IMR-90 (cell line): Measurements from ENCODE around the gene RAB11B. TPM values are rescaled to one million over a fixed set of nuclear protein-coding genes. Genes with fewer than 3 reads are reported as not detected.
"Not testable (repeated sequence)": the region's sequence is repeated elsewhere in the genome, so short reads cannot be mapped to it uniquely, and the experiment has no call there.

ENCODE experiments used
- ATAC-seq: fragments of 200-7000 bp; cut with Tn5 transposase; 2 replicates; pipeline ENCODE4 v1.9.1; 2020; ENCODE audit warnings: low read depth, mild to moderate bottlenecking, moderate library complexity
- BruUV-seq: library from RNA; stranded (reverse); fragments of 400-500 nt; replicated peaks from 2 replicates; lab custom pipeline; 2021; lab: Mats Ljungman, UMichigan
- CTCF ChIA-PET: fragments of 300-600 bp; formaldehyde crosslinking; extraction: SDS; loops from one replicate; lab custom pipeline; 2021; ENCODE audit warnings: antibody characterized with exemption; lab: Yijun Ruan, JAX
- POLR2A ChIA-PET: fragments of 300-600 bp; sonication (Branson Sonifier 250); formaldehyde crosslinking; loops from one replicate; lab custom pipeline; 2022; ENCODE audit warnings: antibody characterized with exemption; ENCODE audit not compliant: unreplicated experiment; lab: Charles Lee
- DNase-seq: peaks from one replicate; pipeline ENCODE4 v3.0.0; 2013
- H2AFZ ChIP-seq: replicated peaks from 2 replicates; pipeline ENCODE3; 2013; ENCODE audit warnings: low read length, mild to moderate bottlenecking; ENCODE audit not compliant: poor library complexity
- H2AK5ac ChIP-seq: 2 replicates; pipeline ENCODE4 v1.6.1; 2013; ENCODE audit warnings: low read depth, low read length, inconsistent platforms
- H2AK9ac ChIP-seq: replicated peaks from 2 replicates; pipeline ENCODE3; 2013; ENCODE audit warnings: mild to moderate bottlenecking, low read depth, low read length, moderate library complexity; ENCODE audit not compliant: poor library complexity
- H2BK120ac ChIP-seq: 2 replicates; pipeline ENCODE4 v1.6.1; 2013; ENCODE audit warnings: low read depth, low read length, inconsistent platforms
- H2BK15ac ChIP-seq: 3 replicates; pipeline ENCODE4 v1.6.1; 2013; ENCODE audit warnings: low read depth, low read length, inconsistent platforms
- H2BK20ac ChIP-seq: 2 replicates; pipeline ENCODE4 v1.6.1; 2013; ENCODE audit warnings: low read depth, mild to moderate bottlenecking, inconsistent platforms, low read length, moderate library complexity
- H2BK5ac ChIP-seq: 2 replicates; pipeline ENCODE4 v1.6.1; 2013; ENCODE audit warnings: mild to moderate bottlenecking, low read depth, low read length, inconsistent platforms; ENCODE audit not compliant: poor library complexity, severe bottlenecking
- H3K14ac ChIP-seq: replicated peaks from 2 replicates; pipeline ENCODE4 v1.6.1; 2013; ENCODE audit warnings: low read depth, low read length, inconsistent platforms
- H3K18ac ChIP-seq: 2 replicates; pipeline ENCODE4 v1.6.1; 2013; ENCODE audit warnings: low read depth, low read length, control low read depth
- H3K23ac ChIP-seq: 2 replicates; pipeline ENCODE4 v1.6.1; 2013; ENCODE audit warnings: low read depth, low read length, inconsistent platforms
- H3K27ac ChIP-seq: 2 replicates; pipeline ENCODE4 v1.5.1; 2013; ENCODE audit warnings: mild to moderate bottlenecking, control low read depth, low read length; ENCODE audit not compliant: insufficient read depth
- H3K27me3 ChIP-seq: 2 replicates; pipeline ENCODE4 v1.6.1; 2013; ENCODE audit warnings: low read length; ENCODE audit not compliant: control insufficient read depth, insufficient read depth
- H3K36me3 ChIP-seq: 2 replicates; pipeline ENCODE4 v1.6.1; 2013; ENCODE audit warnings: low read length, mixed read lengths; ENCODE audit not compliant: control insufficient read depth, insufficient read depth
- H3K4ac ChIP-seq: 2 replicates; pipeline ENCODE4 v1.6.1; 2013; ENCODE audit warnings: low read depth, low read length, inconsistent platforms
- H3K4me1 ChIP-seq: 2 replicates; pipeline ENCODE4 v1.6.1; 2013; ENCODE audit warnings: low read length, mixed read lengths; ENCODE audit not compliant: control insufficient read depth, insufficient read depth
- H3K4me2 ChIP-seq: 2 replicates; pipeline ENCODE4 v1.6.1; 2013; ENCODE audit warnings: low read depth, mild to moderate bottlenecking, control low read depth, low read length, moderate library complexity
- H3K4me3 ChIP-seq: 2 replicates; pipeline ENCODE4 v1.5.1; 2013; ENCODE audit warnings: low read depth, mild to moderate bottlenecking, control low read depth, low read length, moderate library complexity; ENCODE audit not compliant: insufficient read depth
- H3K56ac ChIP-seq: 2 replicates; pipeline ENCODE4 v1.6.1; 2013; ENCODE audit warnings: low read length, inconsistent platforms; ENCODE audit not compliant: insufficient read depth; ENCODE audit errors: extremely low read depth
- H3K79me1 ChIP-seq, 2 experiments: 2 replicates each; pipeline ENCODE4 v1.6.1; 2013; ENCODE audit warnings: low read length in 2 of 2, inconsistent platforms in 1 of 2, low read depth in 1 of 2
- H3K9ac ChIP-seq: 2 replicates; pipeline ENCODE4 v1.6.1; 2013; ENCODE audit warnings: low read depth, low read length, control low read depth
- H3K9me1 ChIP-seq: 2 replicates; pipeline ENCODE4 v1.6.1; 2013; ENCODE audit warnings: low read length, inconsistent platforms; ENCODE audit not compliant: insufficient read depth
- H3K9me3 ChIP-seq: 2 replicates; pipeline ENCODE4 v1.6.1; 2013; ENCODE audit warnings: low read length; ENCODE audit not compliant: control insufficient read depth, insufficient read depth
- H4K20me1 ChIP-seq: 2 replicates; pipeline ENCODE4 v1.6.1; 2013; ENCODE audit warnings: low read length, inconsistent platforms; ENCODE audit not compliant: insufficient read depth
- H4K5ac ChIP-seq: 2 replicates; pipeline ENCODE4 v1.6.1; 2013; ENCODE audit warnings: mild to moderate bottlenecking, low read depth, low read length, control low read depth
- H4K8ac ChIP-seq, 2 experiments: 2 replicates each; pipeline ENCODE4 v1.6.1; 2013; ENCODE audit warnings: low read depth in 2 of 2, low read length in 2 of 2, control low read depth in 1 of 2, inconsistent platforms in 1 of 2
- H4K91ac ChIP-seq: 2 replicates; pipeline ENCODE4 v1.6.1; 2013; ENCODE audit warnings: low read depth, low read length, inconsistent platforms; ENCODE audit not compliant: insufficient read depth
- ELK1 ChIP-seq: fragments of 150-350 bp; IDR thresholded peaks from 2 replicates; pipeline ENCODE4 v1.6.1; 2016; ENCODE audit warnings: low read depth, mild to moderate bottlenecking, low read length, moderate library complexity, borderline replicate concordance
- WGBS, 2 experiments: methylation state at CpG; one replicate each; pipeline versions ENCODE4 v1.1.5 to v1.1.7; 2013; ENCODE audit warnings: missing lambda C conversion rate in 2 of 2; ENCODE audit not compliant: insufficient read length in 1 of 2; ENCODE audit errors: extremely low coverage in 2 of 2; 5-methylcytosine and 5-hydroxymethylcytosine counted together
- dilution Hi-C: fragments of 300-500 bp; cut with HindIII; formaldehyde crosslinking; loops from one replicate; pipeline ENCODE4 v1.14.3; 2018; ENCODE audit warnings: low sequenced_read_pairs; ENCODE audit not compliant: unreplicated experiment
- in situ Hi-C: fragments of 300-500 bp; cut with MboI; formaldehyde crosslinking; loops from 3 replicates; pipeline ENCODE4 v1.14.3; 2019; ENCODE audit warnings: low sequenced_read_pairs, inconsistent platforms, mixed read lengths
- intact Hi-C: fragments of 100-400 bp; cut with micrococcal nuclease; formaldehyde crosslinking; loops from 2 replicates; pipeline ENCODE4 v1.10.0; 2022
- polyA plus RNA-seq, 3 experiments: library from polyadenylated mRNA; depleted of rRNA; stranded (reverse); fragments of >200 nt; gene quantifications; 2 replicates each; pipeline ENCODE4 v1.2.3, GENCODE V29; 2012; ENCODE audit warnings: low replicate concordance in 1 of 3
- total RNA-seq: library from RNA; depleted of rRNA; stranded (reverse); fragments of >200 nt; gene quantifications from 2 replicates; pipeline ENCODE4 v1.2.3, GENCODE V29; 2012

Gene RAB11B
- total and polyA plus RNA-seq, 2 of the 4 experiments (the other 2 are of a cell fraction): 8.2 to 117 TPM

- Histone ChIP-seq H4K20me1 (no peaks in the 10 kb centered on the region), H3K14ac (no peak overlapping the region), H2AK9ac (no peak overlapping the region), H4K5ac (no peak overlapping the region), H3K23ac (no peak overlapping the region), H2BK5ac (no peak overlapping the region), H3K36me3 (no peaks in the 10 kb centered on the region), H3K27ac (no peak overlapping the region), H3K18ac (no peak overlapping the region), H3K9me3 (no peaks in the 10 kb centered on the region), H3K27me3 (peaks cover 12% of the 10 kb centered on the region; the same call in 1 of the 2 replicates), H3K4me2 (peak overlapping the region; percentile 83), H2BK15ac (no peak overlapping the region), H3K9ac (no peak overlapping the region), H3K4me1 (peaks cover 4% of the 10 kb centered on the region; the same call in 1 of the 2 replicates), H4K8ac (no peak overlapping the region), H2BK20ac (no peak overlapping the region), H2AK5ac (no peak overlapping the region), H2AFZ (peak overlapping the region; percentile 90), H3K4me3 (peak overlapping the region; percentile 28; the same call in 1 of the 2 replicates), H2BK120ac (no peak overlapping the region), H3K9me1 (no peaks in the 10 kb centered on the region), H3K79me1 (no peaks in the 10 kb centered on the region), H4K91ac (no peak overlapping the region), H3K4ac (no peak overlapping the region), H3K56ac (no peak overlapping the region)
- no peak for DNase-seq
- no peak for ATAC-seq
- no TSS peak for BruUV-seq
- intact Hi-C loops: no loop called here
- in situ Hi-C loops: loop anchor here (5.0 kb wide), 1 partner anchor 229 kb away; no protein-coding TSS in a partner anchor
- 22% methylated on average over 5 of the region's 11 CpGs; no CpG with 5 or more reads in 1 of the 2 experiments for WGBS, 2 experiments
- dilution Hi-C loops: no loop called here
- ChIA-PET POLR2A (no interaction called here), CTCF (interaction anchor here (0.7 kb wide), 1 partner anchor 11 kb away, joined by 3 read pairs; no protein-coding TSS in a partner anchor)
- TF ChIP-seq ELK1: no peak
These were observed 46.7 kb upstream of the RAB11B start for GRCh38 chr19:8343483-8343844.

GRCh38 chr19:8349629-8350372 lies 40.4 kb upstream of the RAB11B start:
- H3K27ac ChIP-seq, dilution Hi-C loops, BruUV-seq, H4K5ac ChIP-seq, H3K18ac ChIP-seq, H3K36me3 ChIP-seq, ATAC-seq, H2BK20ac ChIP-seq, H3K4ac ChIP-seq, H2BK120ac ChIP-seq, H3K9ac ChIP-seq, H3K4me1 ChIP-seq, H2AK9ac ChIP-seq, H2AFZ ChIP-seq, H3K56ac ChIP-seq, H4K8ac ChIP-seq, H3K9me3 ChIP-seq, H3K14ac ChIP-seq, H2AK5ac ChIP-seq, H4K91ac ChIP-seq, intact Hi-C loops, POLR2A ChIA-PET, H3K4me2 ChIP-seq, H3K4me3 ChIP-seq, H3K27me3 ChIP-seq, H2BK5ac ChIP-seq, H4K20me1 ChIP-seq, H3K9me1 ChIP-seq, DNase-seq, H3K23ac ChIP-seq, H2BK15ac ChIP-seq, H3K79me1 ChIP-seq: not testable (repeated sequence)
- CTCF ChIA-PET: interaction anchor here (0.6 kb wide), 1 partner anchor 82 kb away, joined by 3 read pairs; no protein-coding TSS in a partner anchor
- 92% methylated on average over 2 of the region's 8 CpGs; no CpG with 5 or more reads in 1 of the 2 experiments for WGBS, 2 experiments
- in situ Hi-C loops: loop anchor here (5.0 kb wide), 1 partner anchor 158 kb away; no protein-coding TSS in a partner anchor
